Colonic mucosa (tissue), 4 donors: ENCODE data around the gene DHH. TPM values are rescaled to one million over a fixed set of nuclear protein-coding genes. Genes with fewer than 3 reads are reported as not detected.

Experiments
- DNase-seq: peaks from one replicate; pipeline ENCODE4 v3.0.0-alpha.2; 2020
- H3K27ac ChIP-seq: fragments of 200-600 bp; one replicate; pipeline ENCODE4 v1.8.0; 2021
- H3K27me3 ChIP-seq: fragments of 200-600 bp; one replicate; pipeline ENCODE4 v1.8.0; 2021
- H3K36me3 ChIP-seq: fragments of 200-600 bp; one replicate; pipeline ENCODE4 v1.8.0; 2021
- H3K4me1 ChIP-seq: fragments of 200-600 bp; one replicate; pipeline ENCODE4 v1.8.0; 2021; ENCODE audit warnings: mild to moderate bottlenecking
- H3K4me3 ChIP-seq: fragments of 200-600 bp; one replicate; pipeline ENCODE4 v1.8.0; 2021
- H3K9ac ChIP-seq, 2 donors: one replicate each; pipeline ENCODE4 v1.7.0; 2013; ENCODE audit warnings: control low read depth in 2 of 2, low read depth in 2 of 2, low read length in 2 of 2
- H3K9me3 ChIP-seq: fragments of 200-600 bp; one replicate; pipeline ENCODE4 v1.8.0; 2021
- intact Hi-C: fragments of 100-400 bp; cut with DNase I; formaldehyde crosslinking; loops from one replicate; pipeline ENCODE4 v1.14.1; 2022
- total RNA-seq, 2 donors: library from RNA; stranded (reverse); fragmentation: NEBNext Ultra II Directional in 1 of 2; extraction: Animal tissue kit (Norgen Biotek cat#: 25700) in 1 of 2; gene quantifications; one replicate each; pipeline ENCODE4 v1.2.1, GENCODE V29; 2021
- TF ChIP-seq, protein P1 (sequence below): fragments of 200-600 bp; IDR thresholded peaks from one replicate; pipeline ENCODE4 v1.8.0; 2022; ENCODE audit warnings: antibody characterized with exemption, mild to moderate bottlenecking
- donor health status: healthy.
- donor health status: DM: no; HTN: no; CAD: no.
- donor health status: DM: no; HTN: no; CAD: no.

DHH gene
- total RNA-seq, 2 donors from 2014 or later = 0.29 to 0.52 TPM

- Histone ChIP-seq H3K9me3 (no peaks in the 10 kb centered on the region), H3K4me1 (peaks cover 22% of the 10 kb centered on the region), H3K27me3 (no peaks in the 10 kb centered on the region), H3K36me3 (peaks cover 8% of the 10 kb centered on the region), H3K27ac (peak overlapping the region; percentile 94), H3K4me3 (peak overlapping the region; percentile 91), H3K9ac (peak overlapping the region; percentile 97 to 100)
- TF ChIP-seq, protein P1, sequence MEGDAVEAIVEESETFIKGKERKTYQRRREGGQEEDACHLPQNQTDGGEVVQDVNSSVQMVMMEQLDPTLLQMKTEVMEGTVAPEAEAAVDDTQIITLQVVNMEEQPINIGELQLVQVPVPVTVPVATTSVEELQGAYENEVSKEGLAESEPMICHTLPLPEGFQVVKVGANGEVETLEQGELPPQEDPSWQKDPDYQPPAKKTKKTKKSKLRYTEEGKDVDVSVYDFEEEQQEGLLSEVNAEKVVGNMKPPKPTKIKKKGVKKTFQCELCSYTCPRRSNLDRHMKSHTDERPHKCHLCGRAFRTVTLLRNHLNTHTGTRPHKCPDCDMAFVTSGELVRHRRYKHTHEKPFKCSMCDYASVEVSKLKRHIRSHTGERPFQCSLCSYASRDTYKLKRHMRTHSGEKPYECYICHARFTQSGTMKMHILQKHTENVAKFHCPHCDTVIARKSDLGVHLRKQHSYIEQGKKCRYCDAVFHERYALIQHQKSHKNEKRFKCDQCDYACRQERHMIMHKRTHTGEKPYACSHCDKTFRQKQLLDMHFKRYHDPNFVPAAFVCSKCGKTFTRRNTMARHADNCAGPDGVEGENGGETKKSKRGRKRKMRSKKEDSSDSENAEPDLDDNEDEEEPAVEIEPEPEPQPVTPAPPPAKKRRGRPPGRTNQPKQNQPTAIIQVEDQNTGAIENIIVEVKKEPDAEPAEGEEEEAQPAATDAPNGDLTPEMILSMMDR = no peak
- intact Hi-C loops = no loop called here
- DNase-seq = no peak
Measured at GRCh38 chr12:49059045-49059298, 35.6 kb downstream of the DHH start.

GRCh38 chr12:49058366-49059044 is 36.1 kb downstream of the DHH start:
- peak overlapping the region; percentile 94 for H3K27ac ChIP-seq
- intact Hi-C loops = no loop called here
- H3K36me3 ChIP-seq = peaks cover 8% of the 10 kb centered on the region
- H3K27me3 ChIP-seq = no peaks in the 10 kb centered on the region
- no peaks in the 10 kb centered on the region for H3K9me3 ChIP-seq
- H3K4me1 ChIP-seq = peaks cover 22% of the 10 kb centered on the region
- peak overlapping the region; percentile 91 for H3K4me3 ChIP-seq
- peak overlapping the region; percentile 97 to 100 for H3K9ac ChIP-seq
- no peak for DNase-seq
- TF ChIP-seq, protein P1 = no peak

DNA sequence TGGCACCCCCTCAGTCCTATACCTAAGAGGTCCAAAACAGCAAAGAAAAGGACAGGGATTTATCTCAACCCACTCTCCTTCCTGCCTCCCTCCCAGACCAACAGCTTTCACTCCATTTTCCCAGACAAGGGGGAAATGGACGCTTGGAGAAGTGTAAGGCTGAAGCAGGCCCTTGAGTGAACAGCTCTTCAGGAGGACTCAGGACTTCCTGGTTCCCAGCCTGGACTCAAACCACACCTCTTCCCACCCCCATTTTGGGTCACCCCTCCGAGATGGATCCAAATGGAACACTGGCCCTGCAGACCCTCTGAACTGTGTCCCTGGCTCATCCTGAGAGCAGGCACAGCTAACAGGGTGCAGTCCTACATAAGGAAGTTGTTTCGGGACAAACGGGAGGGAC is 36.7 kb downstream of the DHH start:
- TF ChIP-seq, protein P1 = no peak
- peak; percentile 42 for DNase-seq

GRCh38 chr12:49055978-49056754 is 38.4 kb downstream of the DHH start:
- H3K4me1 ChIP-seq = peaks cover 22% of the 10 kb centered on the region
- TF ChIP-seq, protein P1 = no peak
- no peaks in the 10 kb centered on the region for H3K27me3 ChIP-seq
- peak overlapping the region in 1 of 2 donors; percentile 97 for H3K9ac ChIP-seq
- intact Hi-C loops = no loop called here
- no peaks in the 10 kb centered on the region for H3K9me3 ChIP-seq
- DNase-seq = peak; percentile 63
- H3K36me3 ChIP-seq = peaks cover 12% of the 10 kb centered on the region
- H3K27ac ChIP-seq = peak overlapping the region; percentile 25
- H3K4me3 ChIP-seq = no peak overlapping the region

More for the DNA sequence above, 36.7 kb downstream of the DHH start:
- H3K4me1 ChIP-seq = peaks cover 22% of the 10 kb centered on the region
- H3K27ac ChIP-seq = peak overlapping the region; percentile 94
- peak overlapping the region; percentile 91 for H3K4me3 ChIP-seq
- H3K36me3 ChIP-seq = peaks cover 10% of the 10 kb centered on the region
- no peaks in the 10 kb centered on the region for H3K27me3 ChIP-seq
- H3K9ac ChIP-seq = peak overlapping the region; percentile 97 to 100
- no peaks in the 10 kb centered on the region for H3K9me3 ChIP-seq
- intact Hi-C loops = no loop called here

DNA sequence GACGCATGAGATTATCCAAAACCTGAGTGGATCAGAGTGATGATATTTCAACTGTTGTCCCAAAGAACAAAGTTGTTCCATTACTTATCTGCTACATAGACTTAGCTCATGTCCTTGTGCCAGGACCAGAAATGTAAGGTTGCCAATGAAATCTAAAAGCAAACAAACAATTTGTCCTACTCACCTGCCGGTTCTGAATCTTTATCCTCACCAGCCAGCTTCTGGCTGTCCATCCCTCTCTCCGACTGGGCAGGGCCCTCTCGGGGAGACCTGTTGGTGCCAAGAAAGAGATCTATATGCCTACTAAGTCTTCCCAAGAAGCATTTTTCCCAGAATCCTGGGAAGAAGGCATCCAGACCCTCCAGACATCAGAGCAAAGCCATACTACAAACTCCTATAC is 39.5 kb downstream of the DHH start:
- intact Hi-C loops = no loop called here
- Histone ChIP-seq H3K27ac (no peak overlapping the region), H3K27me3 (no peaks in the 10 kb centered on the region), H3K4me3 (no peak overlapping the region), H3K9me3 (no peaks in the 10 kb centered on the region), H3K36me3 (peaks cover 18% of the 10 kb centered on the region), H3K4me1 (peaks cover 22% of the 10 kb centered on the region), H3K9ac (no peak overlapping the region)
- TF ChIP-seq, protein P1 = no peak
- no peak for DNase-seq
